Activated CD8-positive, alpha-beta T cell treated with anti-CD3 and anti-CD28 coated beads for 36 hours (primary cell): ENCODE results near the gene RIPK1. TPM values are rescaled to one million over a fixed set of nuclear protein-coding genes. Genes with fewer than 3 reads are reported as not detected.

Experiments used
- ATAC-seq: fragments of 200-7000 bp; cut with Tn5 transposase; one replicate; pipeline ENCODE4 v1.10.0; 2021; ENCODE audit warnings: mild to moderate bottlenecking, moderate library complexity
- CTCF ChIA-PET: fragments of 350-600 bp; sonication (Branson Sonifier 250); formaldehyde crosslinking; loops from one replicate; lab custom pipeline; 2021; ENCODE audit warnings: antibody characterized with exemption; lab: Charles Lee
- POLR2A ChIA-PET: fragments of 350-600 bp; sonication (Branson Sonifier 250); formaldehyde crosslinking; loops from one replicate; lab custom pipeline; 2021; ENCODE audit warnings: antibody characterized with exemption; lab: Charles Lee
- DNase-seq: peaks from one replicate; pipeline ENCODE4 v3.0.0-alpha.2; 2020
- H3K27ac Mint-ChIP-seq: one replicate; pipeline ENCODE4 v1.8.0; 2021; ENCODE audit warnings: mild to moderate bottlenecking, mixed read lengths
- H3K27me3 Mint-ChIP-seq: one replicate; pipeline ENCODE4 v1.8.0; 2021; ENCODE audit warnings: mixed read lengths
- H3K36me3 Mint-ChIP-seq: one replicate; pipeline ENCODE4 v1.8.0; 2021; ENCODE audit warnings: low read depth, mixed read lengths
- H3K4me1 Mint-ChIP-seq: one replicate; pipeline ENCODE4 v1.8.0; 2021; ENCODE audit warnings: low read depth, mixed read lengths
- H3K4me3 Mint-ChIP-seq: one replicate; pipeline ENCODE4 v1.8.0; 2021; ENCODE audit warnings: mild to moderate bottlenecking, moderate library complexity, mixed read lengths
- H3K9me3 Mint-ChIP-seq: one replicate; pipeline ENCODE4 v1.8.0; 2021; ENCODE audit warnings: mixed read lengths
- intact Hi-C: fragments of 100-400 bp; cut with micrococcal nuclease; formaldehyde crosslinking; loops from one replicate; pipeline ENCODE4 v1.10.0; 2022
- total RNA-seq, 2 experiments: library from RNA; stranded (reverse); gene quantifications; one replicate each; pipeline ENCODE4 v1.2.3, GENCODE V29; 2021
- TF ChIP-seq, protein P1 (sequence below): fragments of 200-600 bp; IDR thresholded peaks from one replicate; pipeline ENCODE4 v1.8.0; 2022; ENCODE audit warnings: antibody characterized with exemption, mild to moderate bottlenecking

Gene RIPK1
- total RNA-seq, 2 experiments from 2014 or later, result 8.8 to 9.0 TPM

GRCh38 chr6:3128356-3129108 is 60.2 kb downstream of the RIPK1 start:
- no peak overlapping the region for H3K4me3 Mint-ChIP-seq
- intact Hi-C loops, result loop anchor here (10.0 kb wide), 1 partner anchor 76 kb away; no protein-coding TSS in a partner anchor
- peaks cover 4% of the 10 kb centered on the region for H3K4me1 Mint-ChIP-seq
- H3K27me3 Mint-ChIP-seq, result no peaks in the 10 kb centered on the region
- POLR2A ChIA-PET, result no interaction called here
- no peaks in the 10 kb centered on the region for H3K9me3 Mint-ChIP-seq
- CTCF ChIA-PET, result interaction anchor here (0.7 to 1.8 kb wide), 2 partner anchors 123 to 131 kb away, joined by 3 to 9 read pairs; no protein-coding TSS in a partner anchor
- ATAC-seq (no peak), DNase-seq (no peak)
- TF ChIP-seq, protein P1, sequence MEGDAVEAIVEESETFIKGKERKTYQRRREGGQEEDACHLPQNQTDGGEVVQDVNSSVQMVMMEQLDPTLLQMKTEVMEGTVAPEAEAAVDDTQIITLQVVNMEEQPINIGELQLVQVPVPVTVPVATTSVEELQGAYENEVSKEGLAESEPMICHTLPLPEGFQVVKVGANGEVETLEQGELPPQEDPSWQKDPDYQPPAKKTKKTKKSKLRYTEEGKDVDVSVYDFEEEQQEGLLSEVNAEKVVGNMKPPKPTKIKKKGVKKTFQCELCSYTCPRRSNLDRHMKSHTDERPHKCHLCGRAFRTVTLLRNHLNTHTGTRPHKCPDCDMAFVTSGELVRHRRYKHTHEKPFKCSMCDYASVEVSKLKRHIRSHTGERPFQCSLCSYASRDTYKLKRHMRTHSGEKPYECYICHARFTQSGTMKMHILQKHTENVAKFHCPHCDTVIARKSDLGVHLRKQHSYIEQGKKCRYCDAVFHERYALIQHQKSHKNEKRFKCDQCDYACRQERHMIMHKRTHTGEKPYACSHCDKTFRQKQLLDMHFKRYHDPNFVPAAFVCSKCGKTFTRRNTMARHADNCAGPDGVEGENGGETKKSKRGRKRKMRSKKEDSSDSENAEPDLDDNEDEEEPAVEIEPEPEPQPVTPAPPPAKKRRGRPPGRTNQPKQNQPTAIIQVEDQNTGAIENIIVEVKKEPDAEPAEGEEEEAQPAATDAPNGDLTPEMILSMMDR, result no peak
- no peaks in the 10 kb centered on the region for H3K36me3 Mint-ChIP-seq
- H3K27ac Mint-ChIP-seq, result no peak overlapping the region

GRCh38 chr6:3131695-3132094 is 63.4 kb downstream of the RIPK1 start:
- H3K36me3 Mint-ChIP-seq, result no peaks in the 10 kb centered on the region
- no peak overlapping the region for H3K4me3 Mint-ChIP-seq
- H3K4me1 Mint-ChIP-seq, result no peaks in the 10 kb centered on the region
- ChIA-PET POLR2A (no interaction called here), CTCF (interaction anchor here (1.2 kb wide), 1 partner anchor 16 kb away, joined by 3 read pairs; no protein-coding TSS in a partner anchor)
- H3K27ac Mint-ChIP-seq, result no peak overlapping the region
- intact Hi-C loops, result no loop called here
- DNase-seq (no peak), ATAC-seq (no peak)
- H3K9me3 Mint-ChIP-seq, result no peaks in the 10 kb centered on the region
- TF ChIP-seq, protein P1, result no peak
- H3K27me3 Mint-ChIP-seq, result no peaks in the 10 kb centered on the region

DNA sequence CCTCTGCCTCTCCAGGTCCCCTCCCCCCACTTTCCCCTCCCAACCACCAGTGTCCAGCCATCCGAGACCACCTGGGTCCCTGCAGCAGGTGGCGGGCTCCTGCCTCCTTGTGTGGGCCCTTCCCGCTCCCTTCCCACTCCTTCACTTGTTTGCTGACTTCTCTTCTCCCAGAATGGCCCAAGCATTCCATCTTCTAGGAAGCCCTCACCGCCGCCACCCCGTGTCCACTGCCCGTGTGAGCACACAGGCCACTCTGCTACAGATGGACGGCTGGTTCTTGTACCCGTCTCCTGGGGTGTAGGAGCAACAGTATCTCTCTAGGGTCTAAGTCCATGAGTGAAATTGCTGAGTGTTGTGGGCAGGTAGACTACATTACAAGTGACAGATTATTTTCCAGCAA is 65.2 kb downstream of the RIPK1 start:
- ATAC-seq, result no peak
- Mint-ChIP-seq H3K4me3 (no peak overlapping the region), H3K36me3 (peaks cover 7% of the 10 kb centered on the region), H3K27me3 (no peaks in the 10 kb centered on the region), H3K9me3 (no peaks in the 10 kb centered on the region), H3K27ac (no peak overlapping the region), H3K4me1 (peaks cover 2% of the 10 kb centered on the region)
- TF ChIP-seq, protein P1, result no peak
- ChIA-PET CTCF (no interaction called here), POLR2A (no interaction called here)
- DNase-seq, result no peak
- intact Hi-C loops, result no loop called here

- ATAC-seq (no peak), DNase-seq (no peak)
- H3K4me1 Mint-ChIP-seq, result peaks cover 10% of the 10 kb centered on the region
- ChIA-PET CTCF (no interaction called here), POLR2A (no interaction called here)
- H3K27me3 Mint-ChIP-seq, result no peaks in the 10 kb centered on the region
- no peak overlapping the region for H3K4me3 Mint-ChIP-seq
- H3K36me3 Mint-ChIP-seq, result peaks cover 12% of the 10 kb centered on the region
- H3K27ac Mint-ChIP-seq, result no peak overlapping the region
- intact Hi-C loops, result no loop called here
- H3K9me3 Mint-ChIP-seq, result no peaks in the 10 kb centered on the region
- TF ChIP-seq, protein P1, result no peak
Observed at GRCh38 chr6:3135668-3136291, 67.5 kb downstream of the RIPK1 start.
